Astrocyte (in vitro differentiated cells and primary cell): ENCODE measurements around the gene ZNF587. TPM values are rescaled to one million over a fixed set of nuclear protein-coding genes. Genes with fewer than 3 reads are reported as not detected.
"Not testable (repeated sequence)": the region's sequence is repeated elsewhere in the genome, so short reads cannot be mapped to it uniquely, and the experiment has no call there.

Experiments used
- DNase-seq: peaks from one replicate; pipeline ENCODE4 v3.0.0-alpha.2; 2010; ENCODE audit warnings: low read depth
- FAIRE-seq: peaks from 2 replicates; lab custom pipeline; 2011; peaks lifted over from hg19 to GRCh38; lab: Jason Lieb, UNC
- H2AFZ ChIP-seq: 2 replicates; pipeline ENCODE4 v1.6.0; 2012; ENCODE audit warnings: low read depth, low read length, inconsistent platforms
- H3K27ac ChIP-seq: 2 replicates; pipeline ENCODE4 v1.5.1; 2011; ENCODE audit warnings: low read depth, low read length, inconsistent platforms
- H3K27me3 ChIP-seq: 2 replicates; pipeline ENCODE4 v1.6.0; 2011; ENCODE audit warnings: low read length, inconsistent platforms; ENCODE audit not compliant: insufficient read depth
- H3K36me3 ChIP-seq: 2 replicates; pipeline ENCODE4 v1.5.1; 2011; ENCODE audit warnings: low read length, inconsistent platforms; ENCODE audit not compliant: insufficient read depth
- H3K4me1 ChIP-seq: 2 replicates; pipeline ENCODE4 v1.5.1; 2011; ENCODE audit warnings: low read length, inconsistent platforms; ENCODE audit not compliant: insufficient read depth
- H3K4me2 ChIP-seq: 2 replicates; pipeline ENCODE4 v1.6.0; 2012; ENCODE audit warnings: low read length, inconsistent platforms
- H3K4me3 ChIP-seq: 2 replicates; pipeline ENCODE4 v1.5.1; 2011; ENCODE audit warnings: low read depth, mild to moderate bottlenecking, low read length, inconsistent platforms; ENCODE audit not compliant: insufficient read depth
- H3K79me2 ChIP-seq: 2 replicates; pipeline ENCODE4 v1.6.0; 2012; ENCODE audit warnings: mild to moderate bottlenecking, low read length, inconsistent platforms; ENCODE audit not compliant: insufficient read depth
- H3K9ac ChIP-seq: 2 replicates; pipeline ENCODE4 v1.6.0; 2012; ENCODE audit warnings: mild to moderate bottlenecking, low read length, inconsistent platforms
- H3K9me3 ChIP-seq: 2 replicates; pipeline ENCODE4 v1.5.1; 2012; ENCODE audit warnings: low read depth, mild to moderate bottlenecking, low read length, inconsistent platforms; ENCODE audit not compliant: insufficient read depth
- H4K20me1 ChIP-seq: 2 replicates; pipeline ENCODE4 v1.6.0; 2012; ENCODE audit warnings: low read length, inconsistent platforms; ENCODE audit not compliant: insufficient read depth
- H3K27ac Mint-ChIP-seq: one replicate; pipeline ENCODE4 v1.8.0; 2021; ENCODE audit warnings: mild to moderate bottlenecking, mixed read lengths; ENCODE audit not compliant: unreplicated experiment
- H3K27me3 Mint-ChIP-seq: one replicate; pipeline ENCODE4 v1.8.0; 2021; ENCODE audit warnings: low read depth, mixed read lengths; ENCODE audit not compliant: unreplicated experiment
- H3K36me3 Mint-ChIP-seq: one replicate; pipeline ENCODE4 v1.8.0; 2021; ENCODE audit warnings: low read depth, mixed read lengths; ENCODE audit not compliant: unreplicated experiment
- H3K4me1 Mint-ChIP-seq: one replicate; pipeline ENCODE4 v1.8.0; 2021; ENCODE audit warnings: low read depth, mixed read lengths; ENCODE audit not compliant: unreplicated experiment
- H3K4me3 Mint-ChIP-seq: one replicate; pipeline ENCODE4 v1.8.0; 2021; ENCODE audit warnings: mild to moderate bottlenecking, moderate library complexity, mixed read lengths; ENCODE audit not compliant: unreplicated experiment
- H3K9me3 Mint-ChIP-seq: one replicate; pipeline ENCODE4 v1.8.0; 2021; ENCODE audit warnings: mild to moderate bottlenecking, mixed read lengths; ENCODE audit not compliant: unreplicated experiment
- EZH2 ChIP-seq: IDR thresholded peaks from 2 replicates; pipeline ENCODE4 v1.6.1; 2012; ENCODE audit warnings: mild to moderate bottlenecking, low read length, inconsistent platforms; ENCODE audit not compliant: insufficient read depth
- total RNA-seq: library from RNA; stranded (reverse); gene quantifications from 2 replicates; pipeline ENCODE4 v1.2.1, GENCODE V29; 2021
- TF ChIP-seq, protein P1 (sequence below): IDR thresholded peaks from 2 replicates; pipeline ENCODE4 v1.5.1; 2011; ENCODE audit warnings: low read depth, mild to moderate bottlenecking, inconsistent platforms, low read length, moderate library complexity; ENCODE audit not compliant: insufficient read depth

Gene ZNF587
- total RNA-seq, 1 donor from 2014 or later = 37.4 TPM

DNA sequence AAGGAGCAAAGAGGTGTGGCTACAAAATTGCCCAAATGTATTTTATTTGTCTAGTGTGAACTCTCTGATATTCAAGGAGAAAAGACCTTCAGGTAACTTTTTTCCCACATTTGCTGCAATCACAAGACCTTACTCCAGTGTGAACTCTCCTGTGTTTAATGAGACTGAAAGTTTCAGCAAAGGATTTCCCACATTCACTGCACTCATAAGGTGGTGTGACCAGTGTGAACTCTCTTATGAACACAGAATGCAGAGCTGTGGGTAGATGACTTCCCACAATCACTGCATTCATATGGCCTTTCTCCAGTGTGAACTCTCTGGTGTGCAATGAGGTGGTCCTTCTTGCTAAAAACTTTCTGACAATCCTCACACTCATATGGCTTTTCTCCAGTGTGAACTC lies 22.8 kb downstream of the ZNF587 start:
- DNase-seq (no peak), FAIRE-seq (no peak)
- H3K4me1 Mint-ChIP-seq = peaks cover 3% of the 10 kb centered on the region
- Histone ChIP-seq H3K36me3 (peaks cover 18% of the 10 kb centered on the region), H3K27me3 (no peaks in the 10 kb centered on the region), H3K9ac (no peak overlapping the region), H2AFZ (no peak overlapping the region), H3K4me3 (no peak overlapping the region), H3K79me2 (peaks cover 12% of the 10 kb centered on the region), H3K4me2 (no peak overlapping the region), H3K27ac (no peak overlapping the region), H4K20me1 (no peaks in the 10 kb centered on the region), H3K4me1 (no peaks in the 10 kb centered on the region), H3K9me3 (peaks cover 65% of the 10 kb centered on the region)
- no peaks in the 10 kb centered on the region for H3K27me3 Mint-ChIP-seq
- H3K27ac Mint-ChIP-seq = no peak overlapping the region
- TF ChIP-seq, protein P1, sequence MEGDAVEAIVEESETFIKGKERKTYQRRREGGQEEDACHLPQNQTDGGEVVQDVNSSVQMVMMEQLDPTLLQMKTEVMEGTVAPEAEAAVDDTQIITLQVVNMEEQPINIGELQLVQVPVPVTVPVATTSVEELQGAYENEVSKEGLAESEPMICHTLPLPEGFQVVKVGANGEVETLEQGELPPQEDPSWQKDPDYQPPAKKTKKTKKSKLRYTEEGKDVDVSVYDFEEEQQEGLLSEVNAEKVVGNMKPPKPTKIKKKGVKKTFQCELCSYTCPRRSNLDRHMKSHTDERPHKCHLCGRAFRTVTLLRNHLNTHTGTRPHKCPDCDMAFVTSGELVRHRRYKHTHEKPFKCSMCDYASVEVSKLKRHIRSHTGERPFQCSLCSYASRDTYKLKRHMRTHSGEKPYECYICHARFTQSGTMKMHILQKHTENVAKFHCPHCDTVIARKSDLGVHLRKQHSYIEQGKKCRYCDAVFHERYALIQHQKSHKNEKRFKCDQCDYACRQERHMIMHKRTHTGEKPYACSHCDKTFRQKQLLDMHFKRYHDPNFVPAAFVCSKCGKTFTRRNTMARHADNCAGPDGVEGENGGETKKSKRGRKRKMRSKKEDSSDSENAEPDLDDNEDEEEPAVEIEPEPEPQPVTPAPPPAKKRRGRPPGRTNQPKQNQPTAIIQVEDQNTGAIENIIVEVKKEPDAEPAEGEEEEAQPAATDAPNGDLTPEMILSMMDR = no peak
- H3K9me3 Mint-ChIP-seq = peaks cover 43% of the 10 kb centered on the region
- H3K36me3 Mint-ChIP-seq = peaks cover 68% of the 10 kb centered on the region
- H3K4me3 Mint-ChIP-seq = no peak overlapping the region

GRCh38 chr19:57873883-57874799 lies 24.5 kb downstream of the ZNF587 start:
- Mint-ChIP-seq H3K36me3 (peaks cover 64% of the 10 kb centered on the region), H3K27ac (peak overlapping the region; percentile 19), H3K9me3 (peaks cover 45% of the 10 kb centered on the region)
- not testable (repeated sequence) for H3K4me1 ChIP-seq, H3K4me2 ChIP-seq, H3K27me3 Mint-ChIP-seq, H3K4me3 Mint-ChIP-seq, H4K20me1 ChIP-seq, H3K27me3 ChIP-seq, H2AFZ ChIP-seq, DNase-seq, H3K27ac ChIP-seq, H3K9ac ChIP-seq, H3K4me3 ChIP-seq, H3K4me1 Mint-ChIP-seq
- FAIRE-seq = peak; percentile 43
- Histone ChIP-seq H3K36me3 (peaks cover 12% of the 10 kb centered on the region), H3K79me2 (peaks cover 12% of the 10 kb centered on the region), H3K9me3 (peaks cover 59% of the 10 kb centered on the region)

GRCh38 chr19:57886046-57886445 lies 36.4 kb downstream of the ZNF587 start:
- H3K27ac Mint-ChIP-seq = peak overlapping the region; percentile 26
- H3K4me1 Mint-ChIP-seq = peaks cover 31% of the 10 kb centered on the region
- TF ChIP-seq, protein P1 = no peak
- TF ChIP-seq EZH2 = no peak
- H3K36me3 ChIP-seq = no peaks in the 10 kb centered on the region
- no peak overlapping the region for H3K4me2 ChIP-seq
- H3K36me3 Mint-ChIP-seq = peaks cover 18% of the 10 kb centered on the region
- no peaks in the 10 kb centered on the region for H3K27me3 Mint-ChIP-seq
- H3K9ac ChIP-seq = no peak overlapping the region
- H4K20me1 ChIP-seq = no peaks in the 10 kb centered on the region
- H3K4me3 ChIP-seq = no peak overlapping the region
- no peaks in the 10 kb centered on the region for H3K27me3 ChIP-seq
- H3K4me3 Mint-ChIP-seq = peak overlapping the region; percentile 97
- H3K27ac ChIP-seq = no peak overlapping the region
- no peak overlapping the region for H2AFZ ChIP-seq
- H3K9me3 Mint-ChIP-seq = peaks cover 4% of the 10 kb centered on the region
- FAIRE-seq = no peak
- peaks cover 5% of the 10 kb centered on the region for H3K4me1 ChIP-seq
- DNase-seq = no peak
- peaks cover 44% of the 10 kb centered on the region for H3K79me2 ChIP-seq
- no peaks in the 10 kb centered on the region for H3K9me3 ChIP-seq
